B cell (primary cell): ENCODE data around the gene CAMTA1.

Experiments
- EZH2 ChIP-seq: IDR thresholded peaks from 2 replicates; pipeline ENCODE4 v1.6.1; 2012; ENCODE audit warnings: borderline replicate concordance, low read depth, mild to moderate bottlenecking, moderate library complexity, low read length; ENCODE audit not compliant: insufficient read depth, poor library complexity, severe bottlenecking
- TF ChIP-seq, protein P1 (sequence below): fragments of 200-600 bp; IDR thresholded peaks from one replicate; pipeline ENCODE4 v1.8.0; 2022; ENCODE audit warnings: antibody characterized with exemption, mild to moderate bottlenecking

DNA sequence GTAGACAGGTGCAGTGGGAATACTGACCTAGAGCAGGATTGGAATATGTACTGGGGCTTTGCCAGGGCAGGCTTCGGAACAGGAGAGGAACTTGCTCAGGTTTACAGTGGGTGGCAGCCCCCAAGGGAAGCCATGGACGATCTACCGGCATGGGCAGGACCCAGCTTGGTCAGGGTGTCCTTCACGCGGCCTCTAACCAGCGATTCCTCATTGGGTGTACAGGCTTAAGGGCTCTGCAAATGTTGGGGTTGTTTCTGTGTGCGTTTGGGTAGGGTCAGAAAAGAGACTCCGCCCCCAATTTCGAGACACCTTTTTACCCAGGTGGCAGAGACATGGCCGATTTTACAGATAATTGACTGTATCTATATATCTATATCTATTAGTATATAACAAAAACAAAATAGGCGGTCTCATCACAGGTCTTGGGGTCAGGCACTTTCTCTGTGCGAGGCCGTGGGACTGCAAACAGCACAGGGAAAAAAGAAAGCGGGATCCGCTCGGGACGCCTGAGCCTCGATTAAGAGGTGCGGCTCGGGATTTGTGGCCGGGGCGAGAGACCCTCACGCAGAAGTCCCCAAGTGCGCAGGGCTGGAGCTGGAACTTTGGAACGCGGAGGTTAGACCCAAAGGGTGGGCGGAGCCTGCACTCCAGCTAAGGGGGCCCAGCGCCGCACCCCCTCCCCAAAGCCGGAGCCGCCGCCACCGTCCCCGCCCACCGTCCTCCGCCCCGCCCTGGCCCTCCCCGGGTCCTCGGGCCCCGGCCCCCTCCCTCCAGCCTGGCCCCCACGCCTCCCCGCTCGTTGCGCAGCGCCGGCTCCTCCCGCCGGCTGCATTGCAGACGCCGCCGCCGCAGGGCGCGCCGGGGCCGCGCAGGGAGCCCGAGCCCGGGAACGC lies 918.3 kb downstream of the CAMTA1 start:
- TF ChIP-seq, protein P1, sequence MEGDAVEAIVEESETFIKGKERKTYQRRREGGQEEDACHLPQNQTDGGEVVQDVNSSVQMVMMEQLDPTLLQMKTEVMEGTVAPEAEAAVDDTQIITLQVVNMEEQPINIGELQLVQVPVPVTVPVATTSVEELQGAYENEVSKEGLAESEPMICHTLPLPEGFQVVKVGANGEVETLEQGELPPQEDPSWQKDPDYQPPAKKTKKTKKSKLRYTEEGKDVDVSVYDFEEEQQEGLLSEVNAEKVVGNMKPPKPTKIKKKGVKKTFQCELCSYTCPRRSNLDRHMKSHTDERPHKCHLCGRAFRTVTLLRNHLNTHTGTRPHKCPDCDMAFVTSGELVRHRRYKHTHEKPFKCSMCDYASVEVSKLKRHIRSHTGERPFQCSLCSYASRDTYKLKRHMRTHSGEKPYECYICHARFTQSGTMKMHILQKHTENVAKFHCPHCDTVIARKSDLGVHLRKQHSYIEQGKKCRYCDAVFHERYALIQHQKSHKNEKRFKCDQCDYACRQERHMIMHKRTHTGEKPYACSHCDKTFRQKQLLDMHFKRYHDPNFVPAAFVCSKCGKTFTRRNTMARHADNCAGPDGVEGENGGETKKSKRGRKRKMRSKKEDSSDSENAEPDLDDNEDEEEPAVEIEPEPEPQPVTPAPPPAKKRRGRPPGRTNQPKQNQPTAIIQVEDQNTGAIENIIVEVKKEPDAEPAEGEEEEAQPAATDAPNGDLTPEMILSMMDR, result no peak
- TF ChIP-seq EZH2, result no peak
